Fibroblast of peridontal ligament (primary cell): Measurements from ENCODE around the gene TBKBP1.

ENCODE experiments used
- DNase-seq: peaks from one replicate; pipeline ENCODE4 v3.0.0-alpha.2; 2010; ENCODE audit errors: extremely low read depth

Gene TBKBP1, protein sequence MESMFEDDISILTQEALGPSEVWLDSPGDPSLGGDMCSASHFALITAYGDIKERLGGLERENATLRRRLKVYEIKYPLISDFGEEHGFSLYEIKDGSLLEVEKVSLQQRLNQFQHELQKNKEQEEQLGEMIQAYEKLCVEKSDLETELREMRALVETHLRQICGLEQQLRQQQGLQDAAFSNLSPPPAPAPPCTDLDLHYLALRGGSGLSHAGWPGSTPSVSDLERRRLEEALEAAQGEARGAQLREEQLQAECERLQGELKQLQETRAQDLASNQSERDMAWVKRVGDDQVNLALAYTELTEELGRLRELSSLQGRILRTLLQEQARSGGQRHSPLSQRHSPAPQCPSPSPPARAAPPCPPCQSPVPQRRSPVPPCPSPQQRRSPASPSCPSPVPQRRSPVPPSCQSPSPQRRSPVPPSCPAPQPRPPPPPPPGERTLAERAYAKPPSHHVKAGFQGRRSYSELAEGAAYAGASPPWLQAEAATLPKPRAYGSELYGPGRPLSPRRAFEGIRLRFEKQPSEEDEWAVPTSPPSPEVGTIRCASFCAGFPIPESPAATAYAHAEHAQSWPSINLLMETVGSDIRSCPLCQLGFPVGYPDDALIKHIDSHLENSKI

DNA sequence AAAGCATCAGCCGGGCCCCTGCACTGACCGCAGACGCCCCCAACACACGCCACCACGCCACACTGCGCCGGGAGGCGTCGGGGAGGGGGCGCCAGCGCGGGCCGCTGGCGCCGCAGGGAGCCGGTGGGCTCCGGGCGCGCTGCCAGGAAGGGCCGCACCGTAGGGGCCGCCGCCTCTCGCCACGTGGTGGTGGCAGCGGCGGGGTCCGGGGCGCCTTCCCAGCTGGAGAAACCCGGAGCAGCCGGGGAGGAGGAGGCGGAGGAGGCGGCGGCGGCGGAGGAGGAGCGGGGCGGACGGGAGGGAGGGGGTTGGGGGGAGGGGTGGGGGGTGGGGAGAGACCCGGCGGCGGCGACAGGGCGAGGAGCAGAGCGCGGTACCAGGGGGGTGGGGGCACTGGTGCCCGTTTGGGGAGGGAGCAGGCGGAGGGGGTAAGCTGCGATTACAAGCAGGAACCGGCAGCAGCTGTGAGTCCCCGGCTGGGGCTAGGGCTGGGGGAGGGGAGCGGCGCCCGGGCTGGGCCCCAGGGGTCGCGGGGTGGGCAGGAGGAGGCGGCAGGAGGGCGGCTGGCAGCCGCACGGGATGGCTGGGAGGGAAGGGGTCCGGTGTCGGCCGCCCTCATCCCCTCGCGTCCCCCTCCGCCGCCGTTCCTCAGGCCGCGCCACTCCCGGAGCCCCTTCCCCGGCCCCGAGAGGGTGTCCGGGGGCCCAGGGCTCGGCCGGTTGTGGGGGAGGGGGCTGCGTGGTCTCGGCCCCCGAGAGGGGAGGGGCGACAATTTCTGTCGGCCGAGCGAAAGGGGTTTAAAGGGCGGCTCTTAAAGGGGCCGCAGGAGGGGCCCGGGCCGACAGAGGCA is at the start of gene TBKBP1:
TBKBP1 (plus strand) TSS at position 431 of the 850 bp plus-strand sequence. CDS start 1,952 bp downstream, outside the sequence.
- peak; percentile 37 for DNase-seq

DNA sequence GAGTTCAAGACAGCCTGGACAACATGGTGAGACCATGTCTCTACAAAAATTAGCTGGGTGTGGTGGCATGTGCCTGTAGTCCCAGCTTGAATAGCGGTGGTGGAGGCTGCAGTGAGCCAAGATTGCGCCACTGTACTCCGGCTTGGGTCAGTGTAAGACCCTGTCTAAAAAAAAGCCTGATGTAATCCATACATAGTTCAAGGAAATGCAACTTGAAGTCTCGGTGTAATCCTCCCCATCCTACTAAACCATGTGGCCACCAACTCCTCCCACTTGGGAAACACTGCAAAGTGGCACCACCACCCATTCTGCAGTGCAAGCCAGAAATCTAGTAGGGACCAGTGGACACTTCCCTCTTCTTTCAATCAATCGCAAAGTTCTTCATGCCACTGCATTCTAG is 49.6 kb upstream of the TBKBP1 start:
- no peak for DNase-seq

DNA sequence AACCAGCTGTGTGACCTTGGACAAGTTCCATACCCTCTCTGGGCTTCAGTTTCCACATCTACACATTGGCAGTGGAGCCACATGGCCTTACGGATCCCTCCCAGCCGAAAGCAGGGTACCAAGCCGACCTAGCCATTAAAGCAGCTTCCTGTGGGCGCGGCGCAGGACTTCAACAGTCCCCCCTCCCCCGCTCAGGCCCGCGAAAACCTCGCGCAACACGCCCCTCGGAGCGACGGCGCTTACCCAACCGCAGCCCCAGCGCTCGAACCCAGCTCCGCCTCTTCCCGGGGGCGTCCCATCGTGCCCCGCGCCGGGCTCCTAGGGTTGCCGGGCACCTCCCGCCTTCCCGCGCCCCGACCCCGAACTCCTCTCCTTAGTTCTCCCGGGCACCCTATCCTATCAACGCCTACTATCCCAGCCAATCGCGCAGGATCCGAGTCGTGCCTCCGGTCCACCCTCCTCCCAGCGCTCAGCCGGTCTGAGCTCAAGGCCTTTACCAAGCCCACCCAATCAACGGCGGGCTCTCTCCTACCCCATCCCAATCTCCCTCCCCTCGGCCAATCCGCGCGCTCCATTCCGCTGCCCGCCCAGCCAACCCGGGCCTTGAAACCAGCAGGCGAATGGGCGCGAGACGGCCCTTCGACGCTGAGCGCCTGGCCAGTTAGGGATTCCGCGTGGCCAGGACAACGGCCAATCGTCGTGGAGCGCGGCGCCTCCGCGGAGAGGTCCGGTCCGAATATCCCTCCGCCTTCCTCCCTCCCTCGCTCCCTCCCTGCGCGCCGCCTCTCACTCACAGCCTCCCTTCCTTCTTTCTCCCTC is 44.6 kb upstream of the TBKBP1 start, which contains the start of gene KPNB1:
KPNB1 (plus strand) TSS at position 767 of the 819 bp plus-strand sequence. CDS start 326 bp downstream, outside the sequence.
- DNase-seq, result peak; percentile 100

DNA sequence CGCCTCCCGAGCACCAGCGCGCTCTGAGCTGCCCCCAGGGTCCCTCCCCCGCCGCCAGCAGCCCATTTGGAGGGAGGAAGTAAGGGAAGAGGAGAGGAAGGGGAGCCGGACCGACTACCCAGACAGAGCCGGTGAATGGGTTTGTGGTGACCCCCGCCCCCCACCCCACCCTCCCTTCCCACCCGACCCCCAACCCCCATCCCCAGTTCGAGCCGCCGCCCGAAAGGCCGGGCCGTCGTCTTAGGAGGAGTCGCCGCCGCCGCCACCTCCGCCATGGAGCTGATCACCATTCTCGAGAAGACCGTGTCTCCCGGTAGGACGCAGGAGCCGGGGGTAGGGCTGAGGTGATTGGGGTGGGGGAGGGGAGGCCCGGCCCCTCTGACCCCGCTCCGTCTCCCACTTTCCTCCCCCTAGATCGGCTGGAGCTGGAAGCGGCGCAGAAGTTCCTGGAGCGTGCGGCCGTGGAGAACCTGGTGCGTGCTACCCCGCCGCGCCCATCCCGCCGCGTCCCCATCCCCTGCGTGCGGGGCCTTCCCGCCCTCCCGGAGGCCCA is 43.9 kb upstream of the TBKBP1 start:
- DNase-seq, result no peak

DNA sequence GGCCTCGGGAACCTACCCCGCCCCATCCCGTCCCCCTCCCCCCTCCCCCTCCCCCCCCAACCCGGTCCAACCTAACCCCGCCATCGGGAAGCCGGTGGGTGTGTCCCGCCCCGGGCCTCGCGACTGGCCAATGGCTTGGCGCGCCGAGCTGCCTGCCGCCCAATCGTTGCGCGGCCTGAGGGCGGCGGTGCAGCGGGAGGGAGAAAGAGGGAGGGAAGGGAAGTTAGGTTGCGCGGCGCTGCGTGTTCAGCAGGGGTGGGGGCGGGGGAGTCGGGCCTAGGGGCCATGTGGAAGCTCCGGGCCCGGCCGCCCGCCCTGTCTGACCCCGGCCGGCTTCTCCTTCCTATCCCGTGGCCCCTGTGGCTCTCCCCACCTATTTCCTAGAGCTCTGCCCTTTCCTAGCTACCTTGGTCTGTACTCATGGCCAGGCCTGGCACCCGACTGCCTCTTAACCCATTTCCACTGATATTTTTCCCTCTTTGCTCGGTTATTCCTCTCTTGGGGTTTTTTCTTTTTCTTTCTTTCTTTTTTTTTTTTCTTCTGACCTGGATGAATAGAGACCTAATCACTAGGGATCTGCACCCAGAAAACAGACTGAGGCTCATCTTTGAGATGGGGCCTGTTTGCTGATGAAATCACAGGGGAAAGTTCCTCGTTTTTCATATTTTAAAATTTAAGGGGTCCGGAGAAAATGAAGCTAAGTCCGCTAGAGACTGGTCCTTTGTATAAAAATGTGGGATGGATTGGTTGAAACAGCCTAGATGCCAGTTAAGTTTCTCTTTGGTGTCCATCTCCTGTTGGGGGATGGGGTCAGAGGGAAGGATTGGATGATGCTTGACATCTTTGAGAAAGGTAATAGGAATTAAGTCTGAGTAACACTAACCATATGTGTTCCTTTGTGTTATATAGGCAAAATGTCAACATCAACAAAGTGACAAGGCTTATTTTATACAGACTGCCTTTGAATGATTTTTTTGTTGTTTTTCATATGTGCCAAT is 43.1 kb upstream of the TBKBP1 start:
- peak; percentile 89 for DNase-seq

DNA sequence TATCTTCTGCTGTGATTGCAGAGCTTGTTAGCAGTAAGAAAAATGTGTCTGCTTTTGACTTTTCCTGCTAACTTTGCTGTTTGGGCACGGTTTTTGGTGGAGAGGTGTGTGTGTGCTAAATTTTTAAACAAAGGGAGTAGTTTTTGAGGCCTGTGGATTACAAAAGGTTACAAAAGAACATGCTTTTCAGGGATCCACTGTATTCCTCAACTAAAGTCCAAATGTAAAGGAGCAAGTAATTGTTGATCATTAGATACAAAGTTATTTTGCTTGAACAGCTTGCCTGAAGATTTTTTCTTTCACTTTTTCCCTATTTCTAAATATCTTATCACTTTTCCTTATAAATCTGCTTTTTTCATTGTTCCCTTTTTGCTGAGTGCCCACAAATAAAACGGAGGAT is 42.3 kb upstream of the TBKBP1 start:
- DNase-seq, result no peak

DNA sequence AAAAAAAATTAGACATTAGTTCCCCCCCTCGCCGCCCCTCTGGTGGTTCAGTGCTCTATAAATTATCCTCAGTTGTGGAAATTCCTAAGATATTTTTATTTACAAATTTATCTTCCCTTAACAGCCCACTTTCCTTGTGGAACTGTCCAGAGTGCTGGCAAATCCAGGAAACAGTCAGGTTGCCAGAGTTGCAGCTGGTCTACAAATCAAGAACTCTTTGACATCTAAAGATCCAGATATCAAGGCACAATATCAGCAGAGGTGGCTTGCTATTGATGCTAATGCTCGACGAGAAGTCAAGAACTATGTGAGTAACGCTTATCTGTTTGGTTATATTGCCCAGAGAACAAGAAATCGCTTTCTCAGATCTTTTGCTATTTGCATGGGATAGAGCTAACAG is 41.4 kb upstream of the TBKBP1 start:
- DNase-seq, result peak; percentile 19

DNA sequence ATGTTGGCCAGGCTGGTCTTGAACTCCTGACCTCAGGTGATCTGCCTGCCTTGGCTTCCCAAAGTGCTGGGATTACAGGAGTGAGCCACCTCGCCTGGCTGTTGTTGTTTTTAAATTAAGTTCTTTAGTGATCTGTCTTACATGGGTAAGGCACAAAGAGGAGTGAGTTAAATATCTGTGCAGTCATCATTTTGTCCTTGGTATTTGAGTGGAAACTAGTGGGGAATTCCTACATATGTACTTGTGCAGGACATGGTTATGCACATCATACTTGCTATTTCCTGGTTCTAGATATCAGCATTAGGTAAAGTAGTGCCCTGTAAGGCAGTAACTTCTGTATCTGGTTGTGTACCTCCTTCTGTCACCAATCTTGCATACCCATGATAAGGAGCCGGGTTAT is 40.5 kb upstream of the TBKBP1 start:
- no peak for DNase-seq

DNA sequence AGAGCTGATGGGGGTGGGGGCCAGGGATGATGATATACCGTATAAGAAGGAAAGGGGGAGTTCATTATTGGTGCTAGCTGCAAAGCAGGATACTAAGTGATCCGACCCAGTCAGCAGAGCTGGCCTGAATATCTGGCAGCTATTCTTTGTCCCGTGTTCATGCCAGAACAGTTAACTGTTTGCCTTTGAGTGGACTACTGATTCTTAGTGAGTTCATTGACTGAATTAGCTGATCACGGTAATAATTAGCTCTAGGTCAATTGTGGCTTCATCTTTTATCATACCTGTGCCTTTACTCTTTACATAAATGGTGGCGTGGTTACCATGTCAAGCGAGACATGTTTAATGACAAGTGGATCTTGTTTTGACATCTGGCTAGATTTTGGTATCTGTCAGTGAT is 39.0 kb upstream of the TBKBP1 start:
- peak; percentile 15 for DNase-seq

DNA sequence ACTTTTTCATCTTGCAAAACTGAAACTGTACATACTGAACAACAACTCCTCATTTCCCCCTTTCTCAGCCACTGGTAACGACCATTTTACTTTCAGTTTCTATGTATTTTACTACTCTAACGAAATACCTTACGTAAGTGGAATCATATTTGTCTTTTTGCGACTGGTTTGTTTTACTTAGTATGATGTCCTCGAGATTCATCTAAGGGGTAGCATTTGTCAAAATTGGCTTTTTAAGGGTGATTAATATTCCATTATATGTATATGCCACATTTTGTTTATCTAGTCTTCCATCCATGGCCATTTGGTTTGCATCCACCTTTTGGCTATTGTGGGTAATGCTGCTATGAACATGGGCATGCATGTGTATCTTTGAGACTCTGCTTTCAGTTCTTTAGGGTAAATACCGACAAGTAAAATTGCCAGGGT is 33.9 kb upstream of the TBKBP1 start:
- DNase-seq, result no peak

DNA sequence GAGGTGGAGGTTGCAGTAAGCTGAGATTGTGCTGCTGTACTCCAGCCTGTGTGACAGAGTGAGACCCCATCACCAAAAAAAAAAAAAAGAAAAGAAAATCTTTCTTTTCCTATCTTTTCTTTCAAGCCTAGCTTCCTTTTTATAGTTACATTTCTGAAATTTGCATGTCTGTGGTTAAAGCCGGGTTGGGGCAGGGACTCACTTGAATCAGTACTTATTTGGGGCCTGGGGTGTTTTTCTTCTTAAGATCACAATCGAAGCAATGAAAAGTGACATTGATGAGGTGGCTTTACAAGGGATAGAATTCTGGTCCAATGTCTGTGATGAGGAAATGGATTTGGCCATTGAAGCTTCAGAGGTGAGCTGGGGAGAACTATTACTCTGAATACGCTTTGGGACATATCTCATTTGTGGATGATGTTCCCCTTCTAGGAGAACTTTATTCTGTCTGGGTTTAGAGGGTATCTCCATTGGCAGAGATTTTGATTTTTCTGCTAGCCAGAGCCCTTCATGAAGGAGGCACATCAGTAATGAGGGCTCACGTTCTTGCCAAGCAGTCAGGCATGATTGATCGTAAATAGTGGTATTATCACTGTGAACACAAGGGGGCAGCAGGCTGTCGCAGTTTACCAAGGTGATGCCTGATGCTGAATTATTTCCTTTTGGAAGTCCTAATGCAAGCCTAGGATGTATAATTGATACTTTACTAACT is 29.9 kb upstream of the TBKBP1 start:
- peak; percentile 78 for DNase-seq

DNA sequence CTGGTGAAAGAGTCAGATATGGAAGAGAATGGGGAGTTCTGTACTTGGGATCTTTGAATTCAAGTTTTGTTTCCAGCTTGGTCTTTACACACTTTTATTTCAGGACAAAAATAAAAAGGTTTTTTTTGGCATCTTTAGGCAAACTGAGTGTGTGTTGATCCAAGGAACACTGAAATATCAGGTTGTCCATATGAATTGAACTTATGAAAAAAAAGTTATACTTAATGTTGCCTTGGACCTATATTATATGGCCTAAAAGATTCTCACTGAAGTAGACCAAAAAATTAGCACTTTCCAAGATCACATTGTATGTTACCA is 29.4 kb upstream of the TBKBP1 start:
- no peak for DNase-seq

DNA sequence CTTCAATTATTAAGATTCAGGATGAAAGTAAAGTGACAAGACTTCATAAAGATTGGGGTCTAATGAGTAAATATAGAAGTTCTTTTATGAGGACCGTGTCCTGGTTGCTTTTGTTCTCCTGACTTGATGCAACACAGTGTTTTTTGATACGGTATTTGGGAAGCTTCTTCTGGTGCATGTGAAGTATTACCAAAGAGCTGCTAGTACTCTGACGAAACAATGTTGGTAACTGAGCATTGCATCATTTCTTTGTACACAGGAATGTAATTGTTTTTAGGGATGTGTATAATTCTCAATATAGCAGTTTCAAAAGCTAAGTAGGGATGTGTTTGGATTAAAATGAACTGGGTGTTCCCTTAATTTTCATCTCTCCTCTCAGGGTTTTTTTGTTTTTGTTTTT is 28.3 kb upstream of the TBKBP1 start:
- peak; percentile 74 for DNase-seq

DNA sequence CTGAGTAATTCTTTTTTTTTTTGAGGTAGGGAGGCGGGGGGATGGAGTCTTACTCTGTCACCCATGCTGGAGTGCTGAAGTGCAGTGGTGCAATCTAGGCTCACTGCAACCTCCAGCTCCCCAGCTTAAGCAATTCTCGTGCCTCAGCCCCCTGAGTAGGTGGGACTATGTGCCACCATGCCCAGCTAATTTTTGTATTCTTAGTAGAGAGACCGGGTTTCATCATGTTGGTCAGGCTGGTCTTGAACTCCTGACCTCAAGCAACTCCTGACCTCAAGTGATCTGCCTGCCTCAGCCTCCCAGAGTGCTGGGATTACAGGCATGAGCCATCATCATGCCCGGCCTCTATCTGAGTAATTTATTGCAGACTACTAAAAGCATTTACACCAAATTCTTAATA is 24.9 kb upstream of the TBKBP1 start:
- no peak for DNase-seq

DNA sequence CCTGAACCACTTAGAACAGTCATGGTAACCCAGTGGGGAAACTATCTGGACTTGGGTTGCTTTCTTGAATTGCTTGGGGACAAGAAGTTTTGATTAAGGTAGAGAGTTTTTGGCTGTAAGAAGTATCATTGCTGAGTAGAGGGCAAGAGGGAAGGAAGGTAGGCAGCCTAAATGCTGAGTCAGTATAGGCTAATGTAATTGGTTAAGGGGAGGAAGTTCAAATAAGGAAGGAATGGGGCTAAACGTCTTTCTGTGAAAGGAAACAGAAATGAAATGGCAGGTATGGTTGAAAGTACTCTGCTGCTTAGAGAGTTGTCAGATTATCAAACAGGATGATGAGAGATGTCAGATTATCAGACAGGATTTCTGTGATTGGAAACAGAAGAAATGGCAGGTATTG is 23.9 kb upstream of the TBKBP1 start:
- DNase-seq, result no peak

DNA sequence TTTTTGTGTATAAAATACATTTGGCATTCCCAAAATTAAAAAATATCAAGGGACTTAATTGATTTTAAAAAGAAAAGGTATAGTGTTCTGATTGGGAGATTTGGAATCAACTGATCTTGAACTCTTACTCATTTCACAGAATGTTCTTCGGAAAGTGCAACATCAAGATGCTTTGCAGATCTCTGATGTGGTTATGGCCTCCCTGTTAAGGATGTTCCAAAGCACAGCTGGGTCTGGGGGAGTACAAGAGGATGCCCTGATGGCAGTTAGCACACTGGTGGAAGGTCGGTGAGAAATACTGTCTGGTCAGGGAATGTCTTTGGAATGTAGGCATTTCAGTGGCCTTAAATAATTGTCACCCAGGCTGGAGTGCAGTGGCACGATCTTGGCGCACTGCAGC is 19.5 kb upstream of the TBKBP1 start:
- no peak for DNase-seq

DNA sequence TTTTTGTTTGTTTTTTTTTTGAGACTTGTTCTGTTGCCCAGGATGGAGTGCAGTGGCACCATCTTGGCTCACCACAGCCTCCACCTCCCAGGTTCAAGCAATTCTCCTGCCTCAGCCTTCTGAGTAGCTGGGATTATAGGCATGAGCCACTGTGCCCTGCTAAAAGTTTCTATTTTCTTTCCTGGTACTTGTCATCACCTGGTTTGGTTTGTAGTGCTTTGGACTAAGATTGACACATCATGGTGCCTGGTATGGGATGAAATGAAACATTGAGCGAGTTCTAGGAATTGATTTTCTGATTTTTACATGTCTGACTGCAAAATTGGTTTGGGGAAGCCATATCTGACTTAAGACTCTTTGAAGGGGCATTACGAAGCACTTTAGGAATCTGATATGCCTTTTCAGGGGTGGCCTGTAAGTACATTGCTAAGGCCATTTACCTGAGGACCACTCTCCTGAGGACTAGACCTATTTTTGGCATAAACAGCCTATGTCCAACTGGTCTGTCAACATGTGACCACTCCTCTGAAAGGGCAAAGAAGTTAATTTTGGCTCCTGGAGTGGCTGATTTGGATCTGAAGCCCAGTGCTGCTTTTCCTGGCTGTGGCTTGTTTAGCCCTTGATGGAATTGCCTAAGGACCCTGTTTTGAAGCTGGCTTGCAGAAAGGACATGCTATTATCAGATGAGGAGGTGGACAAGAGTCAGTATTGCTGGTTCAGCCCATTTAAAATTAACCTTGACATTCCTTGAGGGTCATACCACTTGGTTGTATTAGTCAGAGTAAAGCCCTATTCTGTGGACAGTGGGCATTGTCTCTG is 18.4 kb upstream of the TBKBP1 start:
- DNase-seq, result no peak

DNA sequence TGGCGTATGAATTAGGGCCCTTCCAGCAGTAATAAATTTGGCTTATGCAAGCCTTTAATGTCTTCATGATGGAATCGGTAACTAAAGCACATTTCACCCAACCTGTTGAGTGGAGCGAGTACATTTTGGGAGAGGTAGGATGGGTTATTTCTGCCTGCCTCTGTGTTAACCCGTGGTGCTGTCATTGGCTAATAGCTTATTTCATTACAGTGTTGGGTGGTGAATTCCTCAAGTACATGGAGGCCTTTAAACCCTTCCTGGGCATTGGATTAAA is 17.8 kb upstream of the TBKBP1 start:
- no peak for DNase-seq
